HCT116 (cell line): ENCODE results near the gene TMEM203. TPM values are rescaled to one million over a fixed set of nuclear protein-coding genes. Genes with fewer than 3 reads are reported as not detected.

Experiments
- ATAC-seq: fragments of 200-7000 bp; cut with Tn5 transposase; 2 replicates; pipeline ENCODE4 v1.9.1; 2020; ENCODE audit warnings: mild to moderate bottlenecking, moderate library complexity
- BruUV-seq: library from RNA; stranded (reverse); fragments of 400-500 nt; replicated peaks from 2 replicates; lab custom pipeline; 2021; lab: Mats Ljungman, UMichigan
- CTCF ChIA-PET: fragments of 300-600 bp; sonication (Branson Sonifier 250); formaldehyde crosslinking; loops from one replicate; lab custom pipeline; 2021; ENCODE audit warnings: antibody characterized with exemption; lab: Charles Lee
- POLR2A ChIA-PET: fragments of 300-600, 350-600 bp; sonication (Branson Sonifier 250); formaldehyde crosslinking; loops from one replicate; lab custom pipeline; 2021; ENCODE audit warnings: antibody characterized with exemption; lab: Charles Lee
- RAD21 ChIA-PET, 2 experiments: fragments of 300-600 bp; sonication (Branson Sonifier 250); formaldehyde crosslinking; loops; one replicate each; lab custom pipeline; 2023; ENCODE audit warnings: low total read pairs in 2 of 2; ENCODE audit not compliant: uncharacterized antibody in 2 of 2, unreplicated experiment in 2 of 2, low non-redundant PET in 1 of 2; lab: Charles Lee
- DNase-seq: peaks from one replicate; pipeline ENCODE4 v3.0.0-alpha.2; 2010; ENCODE audit warnings: low read depth, low spot score
- H2AFZ ChIP-seq: fragments of 200-600 bp; shearing (Covaris generic), sonication (generic); 2 replicates; pipeline ENCODE4 v1.6.1; 2017; ENCODE audit warnings: low read depth, mixed run types, mixed read lengths, antibody characterized with exemption, low read length; ENCODE audit not compliant: poor library complexity, severe bottlenecking
- H3K27ac ChIP-seq: 2 replicates; pipeline ENCODE4 v1.5.1; 2012; ENCODE audit warnings: low read depth, low read length
- H3K27me3 ChIP-seq: fragments of 200-600 bp; sonication (generic); 2 replicates; pipeline ENCODE4 v1.6.1; 2016; ENCODE audit warnings: mixed run types, low read length, mixed read lengths; ENCODE audit not compliant: insufficient read depth
- H3K36me3 ChIP-seq, 2 experiments: fragments of 200-500 bp in 1 of 2; fragments of 200-600 bp in 1 of 2; sonication (Bioruptor generic) in 1 of 2; sonication (generic) in 1 of 2; 2 replicates each; pipeline versions ENCODE4 v1.5.1 to v1.6.1; 2014 to 2016; ENCODE audit warnings: low read length in 2 of 2, inconsistent platforms in 1 of 2, mixed read lengths in 1 of 2, mixed run types in 1 of 2; ENCODE audit not compliant: insufficient read depth in 2 of 2, control insufficient read depth in 1 of 2
- H3K4me1 ChIP-seq, 2 experiments: fragments of 200-600 bp in 1 of 2; sonication (generic) in 1 of 2; 2 replicates each; pipeline versions ENCODE4 v1.5.1 to v1.6.1; 2012 to 2017; ENCODE audit warnings: low read length in 2 of 2, inconsistent platforms in 1 of 2, mild to moderate bottlenecking in 1 of 2, mixed read lengths in 1 of 2, mixed run types in 1 of 2, moderate library complexity in 1 of 2; ENCODE audit not compliant: insufficient read depth in 2 of 2, control insufficient read depth in 1 of 2
- H3K4me2 ChIP-seq: fragments of 200-600 bp; sonication (generic); 2 replicates; pipeline ENCODE4 v1.6.1; 2017; ENCODE audit warnings: mixed run types, low read length, mixed read lengths
- H3K4me3 ChIP-seq, 2 experiments: fragments of 200-600 bp in 1 of 2; sonication (generic) in 1 of 2; replicated peaks in 1 of 2; 2 replicates each; pipeline ENCODE4 v1.5.1; 2011 to 2016; ENCODE audit warnings: low read length in 2 of 2, control low read depth in 1 of 2, low read depth in 1 of 2, mild to moderate bottlenecking in 1 of 2, mixed read lengths in 1 of 2, mixed run types in 1 of 2
- H3K79me2 ChIP-seq: fragments of 200-600 bp; sonication (generic); 2 replicates; pipeline ENCODE4 v1.6.1; 2017; ENCODE audit warnings: mild to moderate bottlenecking, mixed run types, low read length, moderate library complexity, mixed read lengths; ENCODE audit not compliant: insufficient read depth
- H3K9ac ChIP-seq: fragments of 200-600 bp; sonication (generic); 2 replicates; pipeline ENCODE4 v1.6.1; 2016; ENCODE audit warnings: low read length, mixed read lengths
- H3K9me2 ChIP-seq: fragments of 200-600 bp; sonication (generic), shearing (Covaris generic); 2 replicates; pipeline ENCODE4 v1.6.1; 2017; ENCODE audit warnings: mixed run types, mild to moderate bottlenecking, moderate library complexity; ENCODE audit not compliant: insufficient read depth
- H3K9me3 ChIP-seq, 2 experiments: fragments of 200-500 bp in 1 of 2; fragments of 200-600 bp in 1 of 2; sonication (Bioruptor generic) in 1 of 2; sonication (generic) in 1 of 2; 2 replicates each; pipeline ENCODE4 v1.6.1; 2014 to 2017; ENCODE audit warnings: low read length in 2 of 2, mixed read lengths in 2 of 2, inconsistent platforms in 1 of 2, low read depth in 1 of 2, mild to moderate bottlenecking in 1 of 2, mixed run types in 1 of 2, moderate library complexity in 1 of 2; ENCODE audit not compliant: control insufficient read depth in 1 of 2, insufficient read depth in 1 of 2
- H4K20me1 ChIP-seq: fragments of 200-600 bp; sonication (generic), shearing (Covaris generic); 2 replicates; pipeline ENCODE4 v1.6.1; 2017; ENCODE audit warnings: mixed run types, mild to moderate bottlenecking, moderate library complexity; ENCODE audit not compliant: insufficient read depth
- CBX3 ChIP-seq: IDR thresholded peaks from 2 replicates; pipeline ENCODE4 v1.6.1; 2012; ENCODE audit warnings: low read depth
- CEBPB ChIP-seq: IDR thresholded peaks from 2 replicates; pipeline ENCODE4 v1.6.1; 2012; ENCODE audit warnings: low read depth
- EGR1 ChIP-seq: IDR thresholded peaks from 2 replicates; pipeline ENCODE4 v1.6.1; 2012; ENCODE audit warnings: low read depth
- ELF1 ChIP-seq: IDR thresholded peaks from 2 replicates; pipeline ENCODE4 v1.6.1; 2012; ENCODE audit warnings: low read depth, borderline replicate concordance
- EZH2 ChIP-seq: fragments of 200-600 bp; sonication (generic); IDR thresholded peaks from 2 replicates; pipeline ENCODE4 v1.6.1; 2017; ENCODE audit warnings: antibody characterized with exemption, mixed run types
- EZH2phosphoT487 ChIP-seq: fragments of 200-600 bp; IDR thresholded peaks from 2 replicates; pipeline ENCODE4 v1.6.1; 2018; ENCODE audit warnings: antibody characterized with exemption, borderline replicate concordance
- FOSL1 ChIP-seq: IDR thresholded peaks from 2 replicates; pipeline ENCODE4 v1.6.1; 2012; ENCODE audit warnings: low read depth
- JUND ChIP-seq: IDR thresholded peaks from 2 replicates; pipeline ENCODE4 v1.6.1; 2012
- POLR2A ChIP-seq: IDR thresholded peaks from 2 replicates; pipeline ENCODE4 v1.7.0; 2011; ENCODE audit warnings: borderline replicate concordance; ENCODE audit not compliant: insufficient read depth, insufficient read length; ENCODE audit errors: extremely low read depth
- POLR2AphosphoS5 ChIP-seq: IDR thresholded peaks from 2 replicates; pipeline ENCODE4 v1.6.1; 2011; ENCODE audit warnings: mild to moderate bottlenecking, low read depth, low read length, moderate library complexity
- RAD21 ChIP-seq: IDR thresholded peaks from 2 replicates; pipeline ENCODE4 v1.6.1; 2012; ENCODE audit warnings: low read depth, mild to moderate bottlenecking
- SIN3A ChIP-seq: IDR thresholded peaks from 2 replicates; pipeline ENCODE4 v1.6.1; 2012; ENCODE audit warnings: low read depth
- SP1 ChIP-seq: IDR thresholded peaks from 2 replicates; pipeline ENCODE4 v1.6.1; 2012; ENCODE audit warnings: low read depth
- SRF ChIP-seq: IDR thresholded peaks from 2 replicates; pipeline ENCODE4 v1.6.1; 2012; ENCODE audit warnings: low read depth
- TCF7L2 ChIP-seq: IDR thresholded peaks from 2 replicates; pipeline ENCODE4 v1.7.0; 2011; ENCODE audit warnings: borderline replicate concordance, inconsistent platforms; ENCODE audit not compliant: insufficient read depth, insufficient read length; ENCODE audit errors: extremely low read depth
- YY1 ChIP-seq: IDR thresholded peaks from 2 replicates; pipeline ENCODE4 v1.6.1; 2011; ENCODE audit warnings: low read length, low read depth, moderate library complexity, mild to moderate bottlenecking; ENCODE audit not compliant: insufficient replicate concordance; ENCODE audit errors: extremely low read depth
- ZNF274 ChIP-seq: fragments of 200-500 bp; sonication (Bioruptor generic); IDR thresholded peaks from 2 replicates; pipeline ENCODE4 v1.6.1; 2014; ENCODE audit warnings: mild to moderate bottlenecking, low read depth, low read length, inconsistent platforms
- intact Hi-C: fragments of 100-400 bp; cut with micrococcal nuclease; formaldehyde crosslinking; loops from 2 replicates; pipeline ENCODE4 v1.10.0; 2022
- total RNA-seq: library from RNA; stranded (reverse); gene quantifications from one replicate; pipeline ENCODE4 v1.2.1, GENCODE V29; 2021; ENCODE audit not compliant: unreplicated experiment
- TF ChIP-seq, protein P1 (sequence below): IDR thresholded peaks from 2 replicates; pipeline ENCODE4 v1.6.1; 2011; ENCODE audit warnings: mild to moderate bottlenecking, low read length, moderate library complexity; ENCODE audit not compliant: insufficient replicate concordance; ENCODE audit errors: extremely low read depth
- TF ChIP-seq, protein P2 (sequence below), 3 experiments: fragments of 200-600 bp in 1 of 3; sonication (generic) in 1 of 3; IDR thresholded peaks in 2 of 3; conservative IDR thresholded peaks in 1 of 3; 2 replicates each; pipeline ENCODE4 v1.5.1; 2012 to 2017; ENCODE audit warnings: low read depth in 2 of 3, low read length in 2 of 3, antibody characterized with exemption in 1 of 3, borderline replicate concordance in 1 of 3, control low read depth in 1 of 3, mild to moderate bottlenecking in 1 of 3, mixed read lengths in 1 of 3, mixed run types in 1 of 3, moderate library complexity in 1 of 3; ENCODE audit not compliant: insufficient read depth in 1 of 3
- TF ChIP-seq, protein P3 (sequence below): IDR thresholded peaks from 2 replicates; pipeline ENCODE4 v1.6.1; 2012

Gene TMEM203
- total RNA-seq, 1 experiment from 2014 or later: 45.0 TPM

DNA sequence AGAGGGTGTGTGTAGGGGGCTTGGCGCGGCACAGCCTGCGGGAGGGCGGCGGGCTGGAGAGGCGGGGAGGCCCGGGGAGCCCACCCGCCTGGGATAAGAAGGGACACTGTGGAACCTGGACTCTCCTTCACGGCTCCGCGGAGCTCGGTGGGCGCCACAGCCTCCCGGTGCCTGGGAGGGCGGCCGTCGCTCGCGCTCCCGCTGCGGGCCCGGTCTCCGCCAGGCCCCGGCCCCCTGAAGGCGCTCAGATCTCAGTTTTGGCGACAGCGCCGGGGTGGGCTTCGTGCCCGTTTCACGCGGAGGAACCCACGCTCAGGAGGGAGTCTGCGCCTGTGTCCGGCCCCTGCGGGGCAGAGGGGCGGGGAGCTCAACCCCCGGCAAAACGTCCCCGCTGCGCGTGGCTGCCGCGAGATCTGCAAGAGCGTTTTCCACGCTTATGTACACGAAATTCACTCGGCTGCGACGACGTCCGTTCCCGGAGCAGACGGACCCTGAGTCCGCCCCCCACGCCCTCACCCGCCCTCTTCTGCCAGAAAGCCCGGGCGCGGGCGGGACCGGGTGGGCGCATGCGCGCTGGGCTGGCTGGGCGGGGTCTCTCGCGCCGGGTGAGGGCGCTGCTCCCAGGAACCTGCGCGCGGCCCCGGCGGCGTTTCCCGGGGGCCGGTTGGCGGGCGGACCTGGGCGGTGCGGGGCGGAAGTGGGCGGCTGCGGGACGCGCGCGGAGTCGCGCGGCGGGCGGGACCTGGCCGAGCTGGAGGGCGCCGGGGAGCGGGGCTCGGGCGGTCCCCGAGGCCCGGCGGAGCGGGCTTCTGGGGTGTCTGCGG is 49.4 kb upstream of the TMEM203 start, which contains the start of gene NELFB:
Gene NELFB (plus strand): TSS at position 704 of the 824 bp plus-strand sequence.
- peak within 1 kb of the TSS; percentile 91 for H3K27ac ChIP-seq
- TF ChIP-seq JUND: no peak
- TF ChIP-seq SIN3A: no peak
- TF ChIP-seq CEBPB: no peak
- TF ChIP-seq, protein P1, sequence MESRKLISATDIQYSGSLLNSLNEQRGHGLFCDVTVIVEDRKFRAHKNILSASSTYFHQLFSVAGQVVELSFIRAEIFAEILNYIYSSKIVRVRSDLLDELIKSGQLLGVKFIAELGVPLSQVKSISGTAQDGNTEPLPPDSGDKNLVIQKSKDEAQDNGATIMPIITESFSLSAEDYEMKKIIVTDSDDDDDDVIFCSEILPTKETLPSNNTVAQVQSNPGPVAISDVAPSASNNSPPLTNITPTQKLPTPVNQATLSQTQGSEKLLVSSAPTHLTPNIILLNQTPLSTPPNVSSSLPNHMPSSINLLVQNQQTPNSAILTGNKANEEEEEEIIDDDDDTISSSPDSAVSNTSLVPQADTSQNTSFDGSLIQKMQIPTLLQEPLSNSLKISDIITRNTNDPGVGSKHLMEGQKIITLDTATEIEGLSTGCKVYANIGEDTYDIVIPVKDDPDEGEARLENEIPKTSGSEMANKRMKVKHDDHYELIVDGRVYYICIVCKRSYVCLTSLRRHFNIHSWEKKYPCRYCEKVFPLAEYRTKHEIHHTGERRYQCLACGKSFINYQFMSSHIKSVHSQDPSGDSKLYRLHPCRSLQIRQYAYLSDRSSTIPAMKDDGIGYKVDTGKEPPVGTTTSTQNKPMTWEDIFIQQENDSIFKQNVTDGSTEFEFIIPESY: peak; percentile 21
- no peak for TF ChIP-seq FOSL1
- TF ChIP-seq POLR2A: peak; percentile 50
- no peak for TF ChIP-seq EGR1
- peak; percentile 39 for TF ChIP-seq TCF7L2
- no peak for TF ChIP-seq EZH2phosphoT487
- no peak for TF ChIP-seq ELF1
- TF ChIP-seq, protein P2, sequence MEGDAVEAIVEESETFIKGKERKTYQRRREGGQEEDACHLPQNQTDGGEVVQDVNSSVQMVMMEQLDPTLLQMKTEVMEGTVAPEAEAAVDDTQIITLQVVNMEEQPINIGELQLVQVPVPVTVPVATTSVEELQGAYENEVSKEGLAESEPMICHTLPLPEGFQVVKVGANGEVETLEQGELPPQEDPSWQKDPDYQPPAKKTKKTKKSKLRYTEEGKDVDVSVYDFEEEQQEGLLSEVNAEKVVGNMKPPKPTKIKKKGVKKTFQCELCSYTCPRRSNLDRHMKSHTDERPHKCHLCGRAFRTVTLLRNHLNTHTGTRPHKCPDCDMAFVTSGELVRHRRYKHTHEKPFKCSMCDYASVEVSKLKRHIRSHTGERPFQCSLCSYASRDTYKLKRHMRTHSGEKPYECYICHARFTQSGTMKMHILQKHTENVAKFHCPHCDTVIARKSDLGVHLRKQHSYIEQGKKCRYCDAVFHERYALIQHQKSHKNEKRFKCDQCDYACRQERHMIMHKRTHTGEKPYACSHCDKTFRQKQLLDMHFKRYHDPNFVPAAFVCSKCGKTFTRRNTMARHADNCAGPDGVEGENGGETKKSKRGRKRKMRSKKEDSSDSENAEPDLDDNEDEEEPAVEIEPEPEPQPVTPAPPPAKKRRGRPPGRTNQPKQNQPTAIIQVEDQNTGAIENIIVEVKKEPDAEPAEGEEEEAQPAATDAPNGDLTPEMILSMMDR (IDR thresholded peaks at IDR 0.05 in 2 of 3, conservative IDR thresholded peaks at IDR 0.05 in 1 of 3; ENCODE audit: borderline replicate concordance in 1 of 3, insufficient read depth in 1 of 3, low read depth in 2 of 3, low read length in 2 of 3): no peak
- TF ChIP-seq SRF: no peak
- TF ChIP-seq EZH2: no peak
- no peak for TF ChIP-seq RAD21
- TF ChIP-seq ZNF274: no peak
- no peak for TF ChIP-seq CBX3
- TF ChIP-seq, protein P3, sequence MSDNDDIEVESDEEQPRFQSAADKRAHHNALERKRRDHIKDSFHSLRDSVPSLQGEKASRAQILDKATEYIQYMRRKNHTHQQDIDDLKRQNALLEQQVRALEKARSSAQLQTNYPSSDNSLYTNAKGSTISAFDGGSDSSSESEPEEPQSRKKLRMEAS: no peak
- peak; percentile 81 for TF ChIP-seq POLR2AphosphoS5
- TF ChIP-seq SP1: no peak
- TF ChIP-seq YY1: peak; percentile 67

More for the DNA sequence above, 49.4 kb upstream of the TMEM203 start, which contains the start of gene NELFB:
- Histone ChIP-seq H2AFZ (peak within 1 kb of the TSS; percentile 45), H3K9me3 (no peaks in the 10 kb centered on the region), H3K4me1 (peaks cover 21 to 42% of the 10 kb centered on the region in 2 experiments), H3K79me2 (peaks cover 36% of the 10 kb centered on the region), H3K4me2 (peak within 1 kb of the TSS; percentile 93), H3K27me3 (no peaks in the 10 kb centered on the region), H4K20me1 (no peaks in the 10 kb centered on the region), H3K9ac (peak within 1 kb of the TSS; percentile 88), H3K36me3 (peaks cover 17 to 22% of the 10 kb centered on the region in 2 experiments), H3K9me2 (no peaks in the 10 kb centered on the region), H3K4me3 (peak within 1 kb of the TSS; percentile 97 to 100)
- no TSS peak for BruUV-seq
- ATAC-seq: peak; percentile 86
- intact Hi-C loops: loop anchor here (1.0 kb wide), 1 partner anchor 14 kb away; the partner anchor contains the start of gene TUBB4B
- RAD21 ChIA-PET: no interaction called here
- CTCF ChIA-PET: interaction anchor here (1.0 to 1.5 kb wide), 6 partner anchors 14 to 187 kb away, joined by 3 to 6 read pairs (median 4); partner anchors contain the start of genes ANAPC2, NRARP, SSNA1 and TUBB4B
- no peak for DNase-seq
- POLR2A ChIA-PET: interaction anchor here (0.6 to 5.9 kb wide), 5 partner anchors 10 to 64 kb away, joined by 3 to 39 read pairs (median 5); partner anchors contain the start of genes TOR4A and TUBB4B
